ENCODE data around the gene BRAF.
"Not testable (repeated sequence)": the region's sequence is repeated elsewhere in the genome, so short reads cannot be mapped to it uniquely, and the experiment has no call there.

Gene BRAF

GRCh38 chr7:140752533-140752932 lies 172.2 kb downstream of the BRAF start:
- DNase-seq (ENCODE audit: low read depth), result no peak
- TF ChIP-seq CTCF (IDR thresholded peaks at IDR 0.05; ENCODE audit: insufficient read depth, low read depth, low read length, missing control alignments), result no peak
- no peak overlapping the region for H3K4me3 ChIP-seq (ENCODE audit: low read depth, low read length)

GRCh38 chr7:140746751-140747150 lies 178.0 kb downstream of the BRAF start:
- TF ChIP-seq CTCF (IDR thresholded peaks at IDR 0.05; ENCODE audit: insufficient read depth, low read depth, low read length, missing control alignments), result no peak

GRCh38 chr7:140745266-140746058 lies 179.3 kb downstream of the BRAF start:
- H3K4me3 ChIP-seq (ENCODE audit: low read depth, low read length), result no peak overlapping the region
- no peak for TF ChIP-seq CTCF (IDR thresholded peaks at IDR 0.05; ENCODE audit: insufficient read depth, low read depth, low read length, missing control alignments)
- peak; percentile 3 for DNase-seq (ENCODE audit: low read depth)

More at GRCh38 chr7:140746751-140747150, 178.0 kb downstream of the BRAF start:
- H3K4me3 ChIP-seq (ENCODE audit: low read depth, low read length), result no peak overlapping the region
- no peak for DNase-seq (ENCODE audit: low read depth)

- H3K4me3 ChIP-seq (ENCODE audit: low read depth, low read length), result no peak overlapping the region
- no peak for TF ChIP-seq CTCF (IDR thresholded peaks at IDR 0.05; ENCODE audit: insufficient read depth, low read depth, low read length, missing control alignments)
- DNase-seq (ENCODE audit: low read depth), result no peak
Measured at GRCh38 chr7:140744005-140744404, 180.7 kb downstream of the BRAF start.

- not testable (repeated sequence) for DNase-seq (ENCODE audit: low read depth); H3K4me3 ChIP-seq (ENCODE audit: low read depth, low read length)
Measured at GRCh38 chr7:140743255-140743654, 181.5 kb downstream of the BRAF start.

GRCh38 chr7:140738280-140738679 lies 186.4 kb downstream of the BRAF start:
- DNase-seq (ENCODE audit: low read depth), result no peak
- TF ChIP-seq CTCF (IDR thresholded peaks at IDR 0.05; ENCODE audit: insufficient read depth, low read depth, low read length, missing control alignments), result no peak
- no peak overlapping the region for H3K4me3 ChIP-seq (ENCODE audit: low read depth, low read length)

- no peak for TF ChIP-seq CTCF (IDR thresholded peaks at IDR 0.05; ENCODE audit: insufficient read depth, low read depth, low read length, missing control alignments)
- no peak for DNase-seq (ENCODE audit: low read depth)
- H3K4me3 ChIP-seq (ENCODE audit: low read depth, low read length), result no peak overlapping the region
Measured at GRCh38 chr7:140734729-140735128, 190.0 kb downstream of the BRAF start.

Data from GM12865 (cell line).